ENCODE data around the gene ACCSL.

The ACCSL gene

GRCh38 chr11:44033411-44033850 is 14.3 kb upstream of the ACCSL start:
- H3K27ac ChIP-seq (ENCODE audit: low read depth, low read length): no peak overlapping the region
- peaks cover 19% of the 10 kb centered on the region for H3K4me1 ChIP-seq (ENCODE audit: control insufficient read depth, insufficient read depth, low read length)
- no peak overlapping the region for H3K9ac ChIP-seq (ENCODE audit: low read depth, low read length)
- H3K36me3 ChIP-seq (ENCODE audit: control insufficient read depth, insufficient read depth, low read length): no peaks in the 10 kb centered on the region
- H3K27me3 ChIP-seq (ENCODE audit: control insufficient read depth, insufficient read depth, low read length): peaks cover 2% of the 10 kb centered on the region; the same call in 1 of the 2 replicates
- H3K4me3 ChIP-seq (ENCODE audit: low read depth, low read length): no peak overlapping the region
- H3K9me3 ChIP-seq (ENCODE audit: control insufficient read depth, insufficient read depth, low read length): no peaks in the 10 kb centered on the region

GRCh38 chr11:44033856-44034255 is 13.9 kb upstream of the ACCSL start:
- H3K4me1 ChIP-seq (ENCODE audit: control insufficient read depth, insufficient read depth, low read length): peaks cover 19% of the 10 kb centered on the region
- no peaks in the 10 kb centered on the region for H3K9me3 ChIP-seq (ENCODE audit: control insufficient read depth, insufficient read depth, low read length)
- H3K27me3 ChIP-seq (ENCODE audit: control insufficient read depth, insufficient read depth, low read length): peaks cover under 1% of the 10 kb centered on the region; the same call in 1 of the 2 replicates
- no peak overlapping the region for H3K27ac ChIP-seq (ENCODE audit: low read depth, low read length)
- no peak overlapping the region for H3K4me3 ChIP-seq (ENCODE audit: low read depth, low read length)
- H3K9ac ChIP-seq (ENCODE audit: low read depth, low read length): no peak overlapping the region
- H3K36me3 ChIP-seq (ENCODE audit: control insufficient read depth, insufficient read depth, low read length): no peaks in the 10 kb centered on the region

GRCh38 chr11:44034639-44035038 is 13.1 kb upstream of the ACCSL start:
- Histone ChIP-seq H3K36me3 (ENCODE audit: control insufficient read depth, insufficient read depth, low read length) (no peaks in the 10 kb centered on the region), H3K27me3 (ENCODE audit: control insufficient read depth, insufficient read depth, low read length) (no peaks in the 10 kb centered on the region; the same call in 1 of the 2 replicates)

GRCh38 chr11:44036811-44037657 is 10.7 kb upstream of the ACCSL start:
- no peaks in the 10 kb centered on the region; the same call in 1 of the 2 replicates for H3K27me3 ChIP-seq (ENCODE audit: control insufficient read depth, insufficient read depth, low read length)
- H3K4me3 ChIP-seq (ENCODE audit: low read depth, low read length): no peak overlapping the region
- H3K9me3 ChIP-seq (ENCODE audit: control insufficient read depth, insufficient read depth, low read length): no peaks in the 10 kb centered on the region; the same call in 1 of the 2 replicates
- no peak overlapping the region for H3K9ac ChIP-seq (ENCODE audit: low read depth, low read length)
- peaks cover 6% of the 10 kb centered on the region for H3K4me1 ChIP-seq (ENCODE audit: control insufficient read depth, insufficient read depth, low read length)
- no peak overlapping the region for H3K27ac ChIP-seq (ENCODE audit: low read depth, low read length)
- H3K36me3 ChIP-seq (ENCODE audit: control insufficient read depth, insufficient read depth, low read length): no peaks in the 10 kb centered on the region

More at GRCh38 chr11:44034639-44035038, 13.1 kb upstream of the ACCSL start:
- H3K4me3 ChIP-seq (ENCODE audit: low read depth, low read length): no peak overlapping the region
- H3K9me3 ChIP-seq (ENCODE audit: control insufficient read depth, insufficient read depth, low read length): no peaks in the 10 kb centered on the region
- peaks cover 19% of the 10 kb centered on the region for H3K4me1 ChIP-seq (ENCODE audit: control insufficient read depth, insufficient read depth, low read length)
- H3K9ac ChIP-seq (ENCODE audit: low read depth, low read length): no peak overlapping the region
- H3K27ac ChIP-seq (ENCODE audit: low read depth, low read length): no peak overlapping the region

GRCh38 chr11:44037658-44037998 is 10.2 kb upstream of the ACCSL start:
- Histone ChIP-seq H3K4me3 (ENCODE audit: low read depth, low read length) (no peak overlapping the region), H3K9me3 (ENCODE audit: control insufficient read depth, insufficient read depth, low read length) (no peaks in the 10 kb centered on the region; the same call in 1 of the 2 replicates), H3K27me3 (ENCODE audit: control insufficient read depth, insufficient read depth, low read length) (no peaks in the 10 kb centered on the region; the same call in 1 of the 2 replicates), H3K4me1 (ENCODE audit: control insufficient read depth, insufficient read depth, low read length) (peaks cover 6% of the 10 kb centered on the region), H3K27ac (ENCODE audit: low read depth, low read length) (no peak overlapping the region), H3K9ac (ENCODE audit: low read depth, low read length) (no peak overlapping the region), H3K36me3 (ENCODE audit: control insufficient read depth, insufficient read depth, low read length) (no peaks in the 10 kb centered on the region)

- no peak overlapping the region for H3K9ac ChIP-seq (ENCODE audit: low read depth, low read length)
- H3K9me3 ChIP-seq (ENCODE audit: control insufficient read depth, insufficient read depth, low read length): no peaks in the 10 kb centered on the region; the same call in 1 of the 2 replicates
- no peak overlapping the region for H3K27ac ChIP-seq (ENCODE audit: low read depth, low read length)
- H3K4me3 ChIP-seq (ENCODE audit: low read depth, low read length): no peak overlapping the region
- no peaks in the 10 kb centered on the region for H3K27me3 ChIP-seq (ENCODE audit: control insufficient read depth, insufficient read depth, low read length)
- H3K36me3 ChIP-seq (ENCODE audit: control insufficient read depth, insufficient read depth, low read length): no peaks in the 10 kb centered on the region
- no peaks in the 10 kb centered on the region for H3K4me1 ChIP-seq (ENCODE audit: control insufficient read depth, insufficient read depth, low read length)
These were observed 4.6 kb upstream of the ACCSL start for GRCh38 chr11:44043157-44043556.

GRCh38 chr11:44046182-44046581 is 1.6 kb upstream of the ACCSL start:
- Histone ChIP-seq H3K27ac (ENCODE audit: low read depth, low read length) (no peak overlapping the region), H3K4me3 (ENCODE audit: low read depth, low read length) (no peak overlapping the region), H3K36me3 (ENCODE audit: control insufficient read depth, insufficient read depth, low read length) (no peaks in the 10 kb centered on the region), H3K27me3 (ENCODE audit: control insufficient read depth, insufficient read depth, low read length) (no peaks in the 10 kb centered on the region), H3K4me1 (ENCODE audit: control insufficient read depth, insufficient read depth, low read length) (no peaks in the 10 kb centered on the region), H3K9me3 (ENCODE audit: control insufficient read depth, insufficient read depth, low read length) (no peaks in the 10 kb centered on the region; the same call in 1 of the 2 replicates), H3K9ac (ENCODE audit: low read depth, low read length) (no peak overlapping the region)

- Histone ChIP-seq H3K9me3 (ENCODE audit: control insufficient read depth, insufficient read depth, low read length) (no peaks in the 10 kb centered on the region), H3K9ac (ENCODE audit: low read depth, low read length) (no peak overlapping the region), H3K4me3 (ENCODE audit: low read depth, low read length) (no peak overlapping the region), H3K27ac (ENCODE audit: low read depth, low read length) (no peak overlapping the region), H3K4me1 (ENCODE audit: control insufficient read depth, insufficient read depth, low read length) (no peaks in the 10 kb centered on the region), H3K36me3 (ENCODE audit: control insufficient read depth, insufficient read depth, low read length) (no peaks in the 10 kb centered on the region), H3K27me3 (ENCODE audit: control insufficient read depth, insufficient read depth, low read length) (no peaks in the 10 kb centered on the region)
These were observed 483 bp upstream of the ACCSL start for GRCh38 chr11:44047298-44047697.

- Histone ChIP-seq H3K36me3 (ENCODE audit: control insufficient read depth, insufficient read depth, low read length) (no peaks in the 10 kb centered on the region), H3K4me1 (ENCODE audit: control insufficient read depth, insufficient read depth, low read length) (no peaks in the 10 kb centered on the region), H3K4me3 (ENCODE audit: low read depth, low read length) (no peak overlapping the region), H3K27ac (ENCODE audit: low read depth, low read length) (no peak overlapping the region), H3K27me3 (ENCODE audit: control insufficient read depth, insufficient read depth, low read length) (no peaks in the 10 kb centered on the region), H3K9me3 (ENCODE audit: control insufficient read depth, insufficient read depth, low read length) (no peaks in the 10 kb centered on the region), H3K9ac (ENCODE audit: low read depth, low read length) (no peak overlapping the region)
These were observed 2.1 kb downstream of the ACCSL start for GRCh38 chr11:44049832-44050231.

GRCh38 chr11:44051171-44051570 is 3.4 kb downstream of the ACCSL start:
- Histone ChIP-seq H3K36me3 (ENCODE audit: control insufficient read depth, insufficient read depth, low read length) (no peaks in the 10 kb centered on the region), H3K9me3 (ENCODE audit: control insufficient read depth, insufficient read depth, low read length) (no peaks in the 10 kb centered on the region), H3K9ac (ENCODE audit: low read depth, low read length) (no peak overlapping the region), H3K27me3 (ENCODE audit: control insufficient read depth, insufficient read depth, low read length) (no peaks in the 10 kb centered on the region), H3K27ac (ENCODE audit: low read depth, low read length) (no peak overlapping the region), H3K4me3 (ENCODE audit: low read depth, low read length) (no peak overlapping the region), H3K4me1 (ENCODE audit: control insufficient read depth, insufficient read depth, low read length) (no peaks in the 10 kb centered on the region)

- H3K4me1 ChIP-seq (ENCODE audit: control insufficient read depth, insufficient read depth, low read length): no peaks in the 10 kb centered on the region
- H3K9me3 ChIP-seq (ENCODE audit: control insufficient read depth, insufficient read depth, low read length): no peaks in the 10 kb centered on the region
- H3K27ac ChIP-seq (ENCODE audit: low read depth, low read length): no peak overlapping the region
- no peak overlapping the region for H3K4me3 ChIP-seq (ENCODE audit: low read depth, low read length)
- H3K36me3 ChIP-seq (ENCODE audit: control insufficient read depth, insufficient read depth, low read length): no peaks in the 10 kb centered on the region
- H3K27me3 ChIP-seq (ENCODE audit: control insufficient read depth, insufficient read depth, low read length): no peaks in the 10 kb centered on the region
- no peak overlapping the region for H3K9ac ChIP-seq (ENCODE audit: low read depth, low read length)
These were observed 9.6 kb downstream of the ACCSL start for GRCh38 chr11:44057340-44057739.
